Fibroblast of skin of right quadriceps (primary cell): ENCODE measurements around the gene NPAS4.
"Not testable (repeated sequence)": the region's sequence is repeated elsewhere in the genome, so short reads cannot be mapped to it uniquely, and the experiment has no call there.

Source experiments
- DNase-seq: peaks from one replicate; pipeline ENCODE4 v3.0.0-alpha.2; 2013

The NPAS4 gene

DNA sequence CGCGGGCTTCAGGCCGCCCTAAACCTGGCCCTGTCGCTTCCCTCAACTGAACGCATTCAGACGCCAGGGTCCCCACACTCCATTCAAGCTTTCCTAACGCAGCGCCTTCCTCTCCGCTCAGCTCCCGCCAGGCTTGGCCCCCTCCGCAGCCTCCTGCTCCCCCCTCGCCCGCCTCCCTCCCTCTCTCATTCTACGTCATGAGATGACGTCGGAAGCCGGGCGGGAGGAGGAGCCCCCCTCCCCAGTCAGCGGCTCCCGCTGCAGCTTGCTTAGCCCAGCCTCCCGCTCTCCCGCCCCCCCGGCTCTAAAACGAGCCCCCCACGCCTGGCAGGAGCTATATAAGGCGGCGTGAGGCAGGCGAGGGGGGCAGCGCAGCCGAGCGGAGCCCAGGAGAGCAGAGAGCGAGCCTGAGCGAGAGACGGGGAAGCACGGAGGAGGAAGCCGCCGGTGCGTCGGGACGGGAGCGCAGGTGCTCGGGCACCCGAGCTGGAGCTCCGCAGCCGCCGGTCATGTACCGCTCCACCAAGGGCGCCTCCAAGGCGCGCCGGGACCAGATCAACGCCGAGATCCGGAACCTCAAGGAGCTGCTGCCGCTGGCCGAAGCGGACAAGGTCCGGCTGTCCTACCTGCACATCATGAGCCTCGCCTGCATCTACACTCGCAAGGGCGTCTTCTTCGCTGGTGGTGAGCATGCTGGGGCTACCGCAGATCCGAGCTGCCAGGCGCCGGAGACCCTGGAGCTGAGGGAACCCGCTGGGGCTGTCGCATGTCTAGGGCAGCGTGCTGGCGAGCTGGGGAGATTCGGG lies at the start of gene NPAS4:
Gene NPAS4 (plus strand): TSS at position 365 of the 806 bp plus-strand sequence. CDS start 145 bp downstream, at position 510.
- DNase-seq, result no peak

- DNase-seq, result no peak
Measured at GRCh38 chr11:66371627-66372415, 49.0 kb upstream of the NPAS4 start, which contains the start of gene SLC29A2. Gene SLC29A2, minus strand, starts transcription at chr11:66371760. Its CDS starts 169 bp downstream, at chr11:66371591.

DNA sequence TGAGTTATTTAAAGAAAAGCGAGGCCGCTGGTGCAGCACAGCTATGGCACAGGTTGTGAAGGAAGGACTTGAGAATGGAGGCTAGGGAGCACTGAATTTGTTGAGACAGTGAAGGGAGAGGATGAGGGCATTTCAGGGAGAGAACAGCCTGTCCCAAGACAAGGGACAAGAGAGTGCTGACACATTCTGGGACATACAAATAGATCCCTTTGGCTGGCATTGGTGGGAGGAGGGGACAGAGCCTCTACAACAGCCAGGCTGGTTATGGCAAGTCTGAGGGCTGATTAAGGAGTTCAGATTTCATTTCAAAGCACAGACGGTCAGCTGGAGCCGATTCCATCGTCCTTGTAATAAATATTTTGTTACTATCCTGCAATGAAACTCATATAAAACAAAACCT lies 47.6 kb upstream of the NPAS4 start:
- no peak for DNase-seq

DNA sequence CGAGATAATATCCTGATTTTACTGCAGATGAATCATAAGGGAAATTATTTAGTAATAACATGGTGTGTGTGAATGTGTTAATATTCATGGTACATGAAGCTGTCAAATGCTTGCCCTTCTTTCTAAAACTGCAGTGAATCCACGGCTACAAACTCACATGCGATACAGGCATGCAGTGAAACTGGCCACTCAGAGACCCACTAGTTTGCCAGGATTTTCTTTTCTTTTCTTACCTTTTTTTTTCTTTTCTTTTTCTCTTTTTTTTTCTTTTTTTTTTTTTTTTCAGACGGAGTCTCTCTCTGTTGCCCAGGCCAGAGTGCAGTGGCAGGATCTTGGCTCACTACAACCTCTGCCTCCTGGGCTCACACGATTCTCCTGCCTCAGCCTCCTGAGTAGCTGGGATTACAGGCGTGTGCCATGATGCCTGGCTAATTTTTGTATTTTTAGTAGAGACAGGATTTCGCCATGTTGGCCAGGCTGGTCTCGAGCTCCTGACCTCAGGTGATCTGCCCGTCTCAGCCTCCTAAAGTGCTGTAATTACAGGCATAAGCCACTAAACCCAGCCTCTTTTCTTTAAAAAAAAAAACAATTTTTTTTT lies 47.0 kb upstream of the NPAS4 start:
- DNase-seq, result not testable (repeated sequence)

GRCh38 chr11:66380264-66380663 lies 40.6 kb upstream of the NPAS4 start:
- not testable (repeated sequence) for DNase-seq

DNA sequence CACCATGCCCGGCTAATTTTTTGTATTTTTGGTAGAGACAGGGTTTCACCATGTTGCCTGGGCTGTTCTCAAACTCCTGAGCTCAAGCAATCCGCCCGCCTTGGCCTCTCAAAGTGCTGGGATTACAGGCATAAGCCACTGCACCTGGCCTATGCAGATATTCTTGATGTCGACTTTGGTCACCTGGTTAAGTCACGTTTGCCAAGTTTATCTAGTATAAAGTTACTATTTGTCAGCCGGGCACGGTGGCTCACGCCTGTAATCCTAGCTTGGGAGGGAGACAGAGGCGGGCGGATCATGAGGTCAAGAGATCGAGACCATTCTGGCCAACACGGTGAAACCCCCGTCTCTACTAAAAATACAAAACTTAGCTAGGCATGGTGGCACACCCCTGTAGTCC lies 36.5 kb upstream of the NPAS4 start:
- not testable (repeated sequence) for DNase-seq

GRCh38 chr11:66386171-66387069 lies 34.4 kb upstream of the NPAS4 start:
- peak; percentile 78 for DNase-seq

- peak; percentile 68 for DNase-seq
Measured at GRCh38 chr11:66388780-66389386, 32.0 kb upstream of the NPAS4 start.

- DNase-seq, result no peak
Measured at GRCh38 chr11:66391322-66391721, 29.5 kb upstream of the NPAS4 start.

DNA sequence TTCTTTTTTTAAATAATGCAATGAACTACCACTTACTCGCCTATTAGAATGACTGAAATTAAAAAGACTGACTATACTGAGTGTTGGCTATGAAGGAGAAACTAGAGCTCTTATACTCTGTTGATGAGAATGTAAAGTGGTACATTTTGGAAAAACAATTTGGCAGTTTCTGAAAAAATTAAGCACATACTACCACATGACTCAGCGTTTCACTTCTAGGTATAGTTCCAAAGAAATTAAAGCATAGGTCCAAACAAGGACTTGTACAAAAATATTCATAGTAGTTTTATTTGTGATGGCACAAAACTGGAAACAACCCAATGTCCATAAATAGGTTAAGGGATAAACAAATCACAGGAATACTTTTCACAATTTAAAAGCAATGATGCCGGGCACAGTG lies 26.9 kb upstream of the NPAS4 start:
- no peak for DNase-seq

DNA sequence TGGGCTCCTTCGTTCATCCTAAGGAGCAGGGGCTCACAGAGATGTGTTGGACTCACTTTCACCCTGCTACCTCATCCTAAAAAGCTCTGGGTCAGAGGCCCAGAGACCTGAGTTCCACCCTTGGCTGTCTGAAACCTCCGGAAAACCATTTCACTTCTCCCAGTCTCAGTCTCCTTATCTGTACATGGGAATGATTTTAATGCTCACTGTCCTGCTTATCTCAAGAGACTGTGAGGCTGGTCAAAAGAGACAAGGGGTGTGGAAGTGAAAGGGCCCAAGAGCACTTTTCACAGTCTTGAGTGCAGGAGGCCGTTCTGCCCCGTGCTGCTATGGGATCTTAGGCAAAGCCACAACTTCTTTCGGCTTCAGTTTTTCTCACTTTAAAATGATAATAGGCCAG lies 13.2 kb upstream of the NPAS4 start:
- DNase-seq, result no peak

DNA sequence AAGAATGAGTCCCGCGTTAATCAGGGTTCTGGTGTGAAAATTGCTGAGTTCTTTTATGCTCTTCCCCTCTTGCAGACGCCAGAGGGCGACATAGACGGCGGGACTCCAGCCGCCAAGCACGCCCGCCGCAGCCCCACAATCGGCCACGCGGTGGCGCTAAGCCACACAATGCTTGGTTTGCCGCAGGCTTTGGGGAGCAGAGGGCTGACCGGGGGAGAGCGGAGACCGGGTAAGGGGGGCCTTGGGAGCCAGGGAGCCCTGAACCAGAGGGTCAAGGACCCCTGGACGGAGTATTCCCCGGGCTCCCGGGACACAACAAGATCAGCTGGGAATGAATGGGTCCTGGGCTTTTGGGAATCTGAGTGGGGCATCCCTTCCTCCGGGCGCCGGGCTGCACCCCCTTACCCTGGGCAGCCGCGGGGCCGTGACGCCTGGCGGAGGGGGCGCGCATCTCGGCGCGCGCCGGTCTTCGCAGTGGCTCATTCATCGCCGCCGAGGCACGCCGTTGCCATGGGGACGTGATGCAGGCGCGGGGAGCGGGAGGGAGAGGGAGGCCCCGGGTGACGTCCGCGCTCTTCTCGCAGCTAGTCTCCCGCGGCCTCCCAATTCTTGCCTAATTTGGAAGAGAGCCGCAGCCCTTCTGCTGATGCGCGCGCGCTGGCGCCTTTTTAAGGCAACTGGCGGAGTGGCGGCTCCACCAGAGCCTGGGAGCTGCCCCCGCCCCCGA lies 12.2 kb upstream of the NPAS4 start:
- peak; percentile 97 for DNase-seq

DNA sequence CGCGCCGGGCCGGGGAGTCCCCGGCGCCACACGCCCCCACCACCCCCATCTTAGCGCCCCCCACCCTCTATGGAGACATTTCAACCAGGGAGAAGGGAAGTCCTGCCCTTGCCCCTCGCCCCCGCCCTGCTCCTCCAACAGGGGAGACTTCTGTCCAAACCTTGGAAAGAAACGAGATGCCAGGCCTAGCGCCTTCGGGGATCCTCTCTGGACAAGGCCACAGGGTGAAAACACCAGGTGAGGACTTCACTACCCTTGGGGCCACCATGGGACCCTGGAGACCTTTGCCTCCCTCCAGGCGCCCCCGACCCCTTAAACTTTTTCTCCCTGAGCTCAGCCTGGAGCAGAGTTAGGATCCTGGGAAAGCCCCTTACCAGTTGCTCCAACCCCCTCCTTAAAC lies 11.6 kb upstream of the NPAS4 start:
- no peak for DNase-seq

DNA sequence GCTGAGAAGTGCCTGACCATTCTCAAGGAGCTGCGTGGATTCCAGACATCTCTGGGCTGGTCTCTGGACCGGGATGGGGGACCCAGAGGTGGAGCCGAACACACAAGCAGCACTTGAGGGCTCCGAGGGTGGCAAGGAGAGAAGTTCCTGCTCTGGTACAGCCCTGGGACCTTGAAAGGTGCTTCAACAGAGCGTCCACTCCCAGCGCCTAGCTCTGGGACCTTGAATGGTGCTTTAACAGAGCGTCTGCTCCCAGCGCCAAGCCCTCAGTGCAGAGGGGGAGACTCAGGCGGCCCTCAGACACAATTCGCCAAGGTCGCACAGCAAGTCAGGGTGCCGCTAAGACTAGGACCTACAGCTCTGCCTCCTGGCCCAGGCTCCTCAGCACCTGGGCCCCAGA lies 10.6 kb upstream of the NPAS4 start:
- no peak for DNase-seq

GRCh38 chr11:66411323-66411722 lies 9.5 kb upstream of the NPAS4 start:
- no peak for DNase-seq

- DNase-seq, result no peak
Measured at GRCh38 chr11:66412110-66412509, 8.7 kb upstream of the NPAS4 start.

- no peak for DNase-seq
Measured at GRCh38 chr11:66413167-66413566, 7.7 kb upstream of the NPAS4 start.

- DNase-seq, result no peak
Measured at GRCh38 chr11:66414120-66414934, 6.5 kb upstream of the NPAS4 start.

GRCh38 chr11:66415423-66415822 lies 5.4 kb upstream of the NPAS4 start:
- no peak for DNase-seq

- no peak for DNase-seq
Measured at GRCh38 chr11:66417000-66417399, 3.8 kb upstream of the NPAS4 start.
